H1 (cell line): Measurements from ENCODE around the gene CHRNA1. TPM values are rescaled to one million over a fixed set of nuclear protein-coding genes. Genes with fewer than 3 reads are reported as not detected.

ENCODE experiments used
- CTCF ChIA-PET: fragments of 300-600 bp; sonication (Branson Sonifier 250); formaldehyde crosslinking; loops from one replicate; lab custom pipeline; 2021; ENCODE audit not compliant: partially characterized antibody; lab: Charles Lee
- POLR2A ChIA-PET: fragments of 300-600 bp; sonication (Branson Sonifier 250); formaldehyde crosslinking; loops from one replicate; lab custom pipeline; 2021; ENCODE audit warnings: inconsistent platforms; ENCODE audit not compliant: partially characterized antibody; lab: Charles Lee
- DNase-seq, 2 experiments: peaks; one replicate each; pipeline versions ENCODE4 v3.0.0 to v3.0.0-alpha.2; 2010 to 2022; ENCODE audit warnings: low spot score in 2 of 2, low read depth in 1 of 2, mixed read lengths in 1 of 2
- FAIRE-seq: peaks from 2 replicates; lab custom pipeline; 2011; peaks lifted over from hg19 to GRCh38; lab: Jason Lieb, UNC
- H2AFZ ChIP-seq: 2 replicates; pipeline ENCODE4 v1.8.1; 2012; ENCODE audit warnings: low read length, inconsistent platforms
- H2AK5ac ChIP-seq: 2 replicates; pipeline ENCODE4 v1.6.1; 2013; ENCODE audit warnings: low read depth, low read length
- H2BK120ac ChIP-seq: replicated peaks from 2 replicates; pipeline ENCODE3; 2013; ENCODE audit warnings: low read depth, low read length, inconsistent platforms
- H2BK12ac ChIP-seq: 2 replicates; pipeline ENCODE4 v1.6.1; 2013; ENCODE audit warnings: low read depth, low read length
- H2BK15ac ChIP-seq: 2 replicates; pipeline ENCODE4 v1.6.1; 2013; ENCODE audit warnings: low read length
- H2BK20ac ChIP-seq: 2 replicates; pipeline ENCODE4 v1.6.1; 2013; ENCODE audit warnings: low read length
- H2BK5ac ChIP-seq: 2 replicates; pipeline ENCODE4 v1.6.1; 2013; ENCODE audit warnings: low read depth, low read length
- H3K14ac ChIP-seq: 2 replicates; pipeline ENCODE4 v1.6.1; 2013; ENCODE audit warnings: inconsistent platforms; ENCODE audit not compliant: insufficient read length
- H3K18ac ChIP-seq: 2 replicates; pipeline ENCODE4 v1.6.1; 2013; ENCODE audit warnings: low read length; ENCODE audit errors: extremely low read depth
- H3K23ac ChIP-seq: 2 replicates; pipeline ENCODE4 v1.6.1; 2013; ENCODE audit warnings: inconsistent platforms; ENCODE audit not compliant: insufficient read length
- H3K23me2 ChIP-seq: 2 replicates; pipeline ENCODE4 v1.6.1; 2013; ENCODE audit warnings: low read depth, low read length
- H3K27ac ChIP-seq: 2 replicates; pipeline ENCODE4 v1.6.1; 2011; ENCODE audit warnings: low read depth, low read length, inconsistent platforms
- H3K27me3 ChIP-seq, 4 experiments: replicated peaks in 1 of 4; 1 replicate in 1 of 4; 2 replicates in 3 of 4; pipeline versions ENCODE4 v1.6.1 to v1.8.1; 2011 to 2013; ENCODE audit warnings: low read length in 3 of 4, mild to moderate bottlenecking in 3 of 4, inconsistent platforms in 2 of 4, mixed read lengths in 2 of 4, moderate library complexity in 1 of 4; ENCODE audit not compliant: control insufficient read depth in 3 of 4, insufficient read depth in 3 of 4; ENCODE audit errors: extremely low read depth in 1 of 4
- H3K36me3 ChIP-seq, 4 experiments: 2 replicates each; pipeline versions ENCODE4 v1.6.1 to v1.8.1; 2011 to 2013; ENCODE audit warnings: mild to moderate bottlenecking in 4 of 4, low read length in 3 of 4, moderate library complexity in 2 of 4, control low read depth in 1 of 4, inconsistent platforms in 1 of 4; ENCODE audit not compliant: insufficient read depth in 4 of 4, control insufficient read depth in 2 of 4
- H3K4ac ChIP-seq: replicated peaks from 2 replicates; pipeline ENCODE3; 2013; ENCODE audit warnings: low read length, low read depth, mixed read lengths, inconsistent platforms; ENCODE audit not compliant: insufficient read length
- H3K4me1 ChIP-seq, 4 experiments: replicated peaks in 1 of 4; 1 replicate in 1 of 4; 2 replicates in 3 of 4; pipeline versions ENCODE4 v1.6.1 to v1.8.1; 2011 to 2013; ENCODE audit warnings: low read length in 3 of 4, inconsistent platforms in 2 of 4, mixed read lengths in 1 of 4; ENCODE audit not compliant: insufficient read depth in 4 of 4, control insufficient read depth in 3 of 4
- H3K4me2 ChIP-seq, 2 experiments: 2 replicates each; pipeline versions ENCODE4 v1.6.1 to v1.8.1; 2011 to 2013; ENCODE audit warnings: low read depth in 2 of 2, low read length in 2 of 2, control low read depth in 1 of 2, inconsistent platforms in 1 of 2, mild to moderate bottlenecking in 1 of 2; ENCODE audit not compliant: insufficient read depth in 1 of 2
- H3K4me3 ChIP-seq, 4 experiments: fragments of 200-600, 300-600 bp in 1 of 4; sonication (generic), shearing (Covaris generic), sonication (Bioruptor Twin) in 1 of 4; 2 replicates each; pipeline versions ENCODE4 v1.5.1 to v1.8.1; 2011 to 2016; ENCODE audit warnings: low read length in 4 of 4, low read depth in 3 of 4, control low read depth in 2 of 4, inconsistent platforms in 2 of 4, mild to moderate bottlenecking in 2 of 4, mixed read lengths in 1 of 4, moderate library complexity in 1 of 4; ENCODE audit not compliant: insufficient read depth in 2 of 4; ENCODE audit errors: extremely low read depth in 1 of 4
- H3K56ac ChIP-seq: replicated peaks from 2 replicates; pipeline ENCODE3; 2013; ENCODE audit warnings: low read depth, mild to moderate bottlenecking, mixed read lengths, low read length, inconsistent platforms; ENCODE audit not compliant: insufficient read length
- H3K79me1 ChIP-seq: 2 replicates; pipeline ENCODE4 v1.6.1; 2013; ENCODE audit warnings: low read depth, low read length, control low read depth
- H3K79me2 ChIP-seq, 2 experiments: 2 replicates each; pipeline versions ENCODE4 v1.6.1 to v1.8.1; 2012 to 2013; ENCODE audit warnings: low read length in 2 of 2, mild to moderate bottlenecking in 2 of 2, inconsistent platforms in 1 of 2; ENCODE audit not compliant: insufficient read depth in 2 of 2, control insufficient read depth in 1 of 2
- H3K9ac ChIP-seq, 4 experiments: replicated peaks in 1 of 4; 1 replicate in 1 of 4; 2 replicates in 3 of 4; pipeline versions ENCODE4 v1.6.1 to v1.8.1; 2011 to 2013; ENCODE audit warnings: low read depth in 3 of 4, low read length in 3 of 4, control low read depth in 2 of 4, mild to moderate bottlenecking in 2 of 4, moderate library complexity in 2 of 4, inconsistent platforms in 1 of 4; ENCODE audit errors: extremely low read depth in 1 of 4
- H3K9me3 ChIP-seq, 2 experiments: 2 replicates each; pipeline versions ENCODE4 v1.6.1 to v1.8.1; 2012 to 2013; ENCODE audit warnings: mild to moderate bottlenecking in 2 of 2, moderate library complexity in 2 of 2, control low read depth in 1 of 2, inconsistent platforms in 1 of 2, low read depth in 1 of 2, low read length in 1 of 2, mixed read lengths in 1 of 2; ENCODE audit not compliant: insufficient read depth in 2 of 2
- H4K20me1 ChIP-seq, 2 experiments: replicated peaks in 1 of 2; 2 replicates each; pipeline versions ENCODE3 to v1.8.1; 2011 to 2013; ENCODE audit warnings: inconsistent platforms in 2 of 2, low read length in 2 of 2, mild to moderate bottlenecking in 1 of 2; ENCODE audit not compliant: insufficient read depth in 2 of 2, control insufficient read depth in 1 of 2
- H4K5ac ChIP-seq: 2 replicates; pipeline ENCODE4 v1.6.1; 2013; ENCODE audit warnings: low read length, low read depth, mixed read lengths, inconsistent platforms; ENCODE audit not compliant: insufficient read length
- H4K8ac ChIP-seq: 2 replicates; pipeline ENCODE4 v1.8.0; 2013; ENCODE audit warnings: mild to moderate bottlenecking, moderate library complexity, low read length, inconsistent platforms; ENCODE audit not compliant: insufficient read depth; ENCODE audit errors: extremely low read depth
- H4K91ac ChIP-seq: replicated peaks from 2 replicates; pipeline ENCODE3; 2013; ENCODE audit warnings: low read length, mixed read lengths, inconsistent platforms; ENCODE audit not compliant: insufficient read length
- CBX8 ChIP-seq: fragments of 300-800, 300-1000 bp; sonication (generic); IDR thresholded peaks from 2 replicates; pipeline ENCODE4 v1.7.1; 2016; ENCODE audit warnings: low read depth, low read length, borderline replicate concordance
- CHD2 ChIP-seq: IDR thresholded peaks from 2 replicates; pipeline ENCODE4 v1.6.1; 2012; ENCODE audit warnings: low read length, improper control_type of control experiment
- CTBP2 ChIP-seq: IDR thresholded peaks from 2 replicates; pipeline ENCODE4 v1.7.0; 2011; ENCODE audit warnings: borderline replicate concordance, mild to moderate bottlenecking, moderate library complexity, mixed read lengths, low read length; ENCODE audit not compliant: insufficient read depth, insufficient read length
- EP300 ChIP-seq, 2 experiments: IDR thresholded peaks; 1 replicate in 1 of 2; 2 replicates in 1 of 2; pipeline ENCODE4 v1.6.1; 2011 to 2012; ENCODE audit warnings: low read depth in 2 of 2, low read length in 2 of 2, mild to moderate bottlenecking in 2 of 2, borderline replicate concordance in 1 of 2, inconsistent platforms in 1 of 2, moderate library complexity in 1 of 2
- EZH2 ChIP-seq: fragments of 200-600 bp; sonication (generic); IDR thresholded peaks from 2 replicates; pipeline ENCODE4 v1.7.1; 2012; ENCODE audit warnings: low read depth, mild to moderate bottlenecking, moderate library complexity, low read length, inconsistent platforms; ENCODE audit not compliant: severe bottlenecking
- JUN ChIP-seq: IDR thresholded peaks from 2 replicates; pipeline ENCODE4 v1.6.1; 2011; ENCODE audit warnings: low read depth, mild to moderate bottlenecking, improper control_type of control experiment, low read length
- RNF2 ChIP-seq: fragments of 200-900, 300-1000 bp; sonication (generic); IDR thresholded peaks from 2 replicates; pipeline ENCODE4 v1.7.1; 2016; ENCODE audit warnings: borderline replicate concordance, low read depth, mild to moderate bottlenecking, antibody characterized with exemption, low read length; ENCODE audit not compliant: poor library complexity, severe bottlenecking; ENCODE audit errors: missing control alignments
- TEAD4 ChIP-seq: IDR thresholded peaks from 2 replicates; pipeline ENCODE4 v1.6.1; 2012; ENCODE audit warnings: low read depth, low read length, inconsistent platforms, mixed read lengths
- WGBS, 2 experiments: shearing (Covaris generic) in 1 of 2; methylation state at CpG; one replicate each; pipeline versions ENCODE4 v1.1.6 to v1.1.7; 2013 to 2015; ENCODE audit warnings: low lambda C conversion rate in 2 of 2, mixed read lengths in 2 of 2, inconsistent platforms in 1 of 2, low coverage in 1 of 2, missing lambda C conversion rate in 1 of 2; ENCODE audit not compliant: insufficient replicate concordance in 2 of 2, insufficient coverage in 1 of 2, insufficient read length in 1 of 2; ENCODE audit errors: extremely low coverage in 1 of 2, missing lambda C conversion rate in 1 of 2; 5-methylcytosine and 5-hydroxymethylcytosine counted together
- polyA plus RNA-seq, 7 experiments: library from polyadenylated mRNA; depleted of rRNA in 3 of 7; stranded (reverse) in 5 of 7; unstranded in 2 of 7; fragments of >200 nt in 5 of 7; fragments of 200-250 nt in 2 of 7; gene quantifications; 1 replicate in 5 of 7; 2 replicates in 1 of 7; 4 replicates in 1 of 7; pipeline versions ENCODE4 v1.2.1 to v1.2.3, GENCODE V29; 2011 to 2013; ENCODE audit warnings: missing spikeins in 2 of 7, mixed read lengths in 2 of 7
- total RNA-seq: library from RNA; stranded (reverse); fragmentation: NEBNext Ultra II Directional; extraction: Animal tissue kit (Norgen Biotek cat#: 25700); gene quantifications from 2 replicates; pipeline ENCODE4 v1.2.1, GENCODE V29; 2021
- TF ChIP-seq, protein P1 (sequence below): IDR thresholded peaks from 2 replicates; pipeline ENCODE4 v1.6.1; 2012; ENCODE audit warnings: low read length, inconsistent platforms

CHRNA1 gene
- total and polyA plus RNA-seq, 2 of the 8 experiments (the other 6 are each of a cell fraction or from before 2014, with no cell fraction given) = 0.11 to 0.15 TPM

DNA sequence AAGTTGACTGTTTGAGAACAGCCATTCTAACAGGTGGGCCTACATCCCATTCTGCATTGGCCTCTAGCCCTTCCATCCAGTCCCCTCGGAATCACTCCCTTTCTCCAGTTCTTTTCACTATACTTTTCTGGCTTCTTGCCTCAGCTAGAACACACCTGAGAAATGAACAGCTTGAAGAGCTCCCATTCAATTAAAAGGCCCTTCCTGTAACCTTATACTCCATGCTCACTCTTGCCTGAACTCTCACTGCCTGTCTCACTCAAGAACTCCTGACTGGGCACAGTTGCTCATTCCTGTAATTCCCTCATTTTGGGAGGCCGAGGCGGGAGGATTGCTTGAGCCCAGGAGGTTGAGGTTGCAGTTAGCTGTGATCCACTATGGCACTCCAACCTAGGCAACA, 23.6 kb downstream of the CHRNA1 start:
- POLR2A ChIA-PET = no interaction called here
- H2BK20ac ChIP-seq = no peak overlapping the region
- H3K79me2 ChIP-seq = no peaks in the 10 kb centered on the region
- no peak overlapping the region for H4K8ac ChIP-seq
- H3K79me1 ChIP-seq = no peaks in the 10 kb centered on the region
- H3K4ac ChIP-seq = no peak overlapping the region
- FAIRE-seq (no peak), DNase-seq (no peak)
- H2BK5ac ChIP-seq = no peak overlapping the region
- H3K9me3 ChIP-seq = no peaks in the 10 kb centered on the region
- no peak overlapping the region for H2AK5ac ChIP-seq
- no peaks in the 10 kb centered on the region for H3K4me1 ChIP-seq
- H3K14ac ChIP-seq = no peak overlapping the region
- no peak overlapping the region for H3K23ac ChIP-seq
- H2AFZ ChIP-seq = no peak overlapping the region
- H3K56ac ChIP-seq = no peak overlapping the region
- no peaks in the 10 kb centered on the region for H3K36me3 ChIP-seq
- no peak overlapping the region for H3K4me2 ChIP-seq
- H3K4me3 ChIP-seq = no peak overlapping the region
- H4K5ac ChIP-seq = no peak overlapping the region
- H2BK120ac ChIP-seq = no peak overlapping the region
- H2BK12ac ChIP-seq = no peak overlapping the region
- no peaks in the 10 kb centered on the region for H3K23me2 ChIP-seq
- H4K20me1 ChIP-seq = no peaks in the 10 kb centered on the region
- no peak overlapping the region for H4K91ac ChIP-seq
- H3K9ac ChIP-seq = no peak overlapping the region
- H3K27ac ChIP-seq = no peak overlapping the region
- no peak overlapping the region; the same call in 1 of the 2 replicates for H2BK15ac ChIP-seq
- no peak overlapping the region for H3K18ac ChIP-seq
- H3K27me3 ChIP-seq = no peaks in the 10 kb centered on the region
- 92% methylated on average over 3 of the region's 3 CpGs; no CpG with 5 or more reads in 1 of the 2 experiments for WGBS, 2 experiments
- CTCF ChIA-PET = interaction anchor here (0.7 to 1.8 kb wide), 7 partner anchors 9 to 267 kb away, joined by 3 to 8 read pairs (median 3); no protein-coding TSS in a partner anchor
- no peak for TF ChIP-seq CBX8
- TF ChIP-seq EP300 (IDR thresholded peaks at IDR 0.05; ENCODE audit: borderline replicate concordance in 1 of 2, low read depth in 2 of 2, low read length in 2 of 2) = no peak
- no peak for TF ChIP-seq CHD2
- no peak for TF ChIP-seq TEAD4
- no peak for TF ChIP-seq CTBP2
- TF ChIP-seq JUN = no peak
- no peak for TF ChIP-seq RNF2
- TF ChIP-seq, protein P1, sequence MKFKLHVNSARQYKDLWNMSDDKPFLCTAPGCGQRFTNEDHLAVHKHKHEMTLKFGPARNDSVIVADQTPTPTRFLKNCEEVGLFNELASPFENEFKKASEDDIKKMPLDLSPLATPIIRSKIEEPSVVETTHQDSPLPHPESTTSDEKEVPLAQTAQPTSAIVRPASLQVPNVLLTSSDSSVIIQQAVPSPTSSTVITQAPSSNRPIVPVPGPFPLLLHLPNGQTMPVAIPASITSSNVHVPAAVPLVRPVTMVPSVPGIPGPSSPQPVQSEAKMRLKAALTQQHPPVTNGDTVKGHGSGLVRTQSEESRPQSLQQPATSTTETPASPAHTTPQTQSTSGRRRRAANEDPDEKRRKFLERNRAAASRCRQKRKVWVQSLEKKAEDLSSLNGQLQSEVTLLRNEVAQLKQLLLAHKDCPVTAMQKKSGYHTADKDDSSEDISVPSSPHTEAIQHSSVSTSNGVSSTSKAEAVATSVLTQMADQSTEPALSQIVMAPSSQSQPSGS = no peak
- TF ChIP-seq EZH2 = no peak
